ENCODE results near the gene HOXC12.

Gene HOXC12

GRCh38 chr12:53983950-53984572, 29.4 kb downstream of the HOXC12 start:
- DNase-seq (ENCODE audit: low read depth, low spot score), result no peak

GRCh38 chr12:53984901-53985691, 30.4 kb downstream of the HOXC12 start, which contains the start of gene HOXC10:
Gene HOXC10 (plus strand): TSS chr12:53985146. CDS start chr12:53985260, 114 bp downstream.
- DNase-seq (ENCODE audit: low read depth, low spot score), result no peak

- no peak for DNase-seq (ENCODE audit: low read depth, low spot score)
Observed at GRCh38 chr12:53985692-53985993, 30.9 kb downstream of the HOXC12 start.

- no peak for DNase-seq (ENCODE audit: low read depth, low spot score)
Observed at GRCh38 chr12:53985994-53986685, 31.4 kb downstream of the HOXC12 start.

DNA sequence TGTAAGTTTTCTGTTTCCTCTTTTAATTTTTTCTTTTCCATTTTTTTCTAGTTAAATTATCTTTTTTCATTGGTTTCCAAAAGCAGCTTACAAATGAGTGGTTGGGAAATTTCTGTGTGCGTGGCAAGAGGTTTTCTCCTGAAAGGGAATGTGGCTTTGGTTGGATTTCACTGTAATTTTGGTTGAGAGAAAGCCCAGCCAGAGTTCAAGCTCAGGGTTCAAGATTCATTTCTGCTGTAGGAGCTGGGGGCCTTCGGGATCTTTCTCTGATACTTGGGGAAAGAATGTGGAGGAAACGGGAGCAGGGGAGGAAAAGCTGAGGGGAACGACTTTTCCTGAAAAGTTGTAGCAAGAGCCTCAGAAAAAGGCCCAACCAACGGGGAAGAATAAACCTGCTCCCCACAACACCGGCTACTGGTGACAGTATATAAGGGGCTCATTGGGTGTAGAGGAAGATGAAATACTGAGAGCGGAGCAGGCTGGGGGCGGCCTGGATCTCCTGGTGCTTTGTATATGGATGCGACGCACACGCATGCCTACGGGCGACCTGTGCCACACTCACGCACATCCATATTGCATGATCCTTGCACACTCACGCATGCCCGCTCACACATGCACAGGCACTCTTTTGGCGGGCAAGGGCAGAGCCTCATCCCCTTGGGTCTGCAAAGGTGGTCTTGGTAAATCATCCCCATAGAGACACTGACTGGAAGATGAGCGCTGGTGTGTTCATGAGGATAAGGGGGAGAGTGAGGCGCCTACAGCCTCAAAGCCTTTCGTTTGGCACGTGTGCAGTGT, 32.2 kb downstream of the HOXC12 start:
- no peak for DNase-seq (ENCODE audit: low read depth, low spot score)

DNA sequence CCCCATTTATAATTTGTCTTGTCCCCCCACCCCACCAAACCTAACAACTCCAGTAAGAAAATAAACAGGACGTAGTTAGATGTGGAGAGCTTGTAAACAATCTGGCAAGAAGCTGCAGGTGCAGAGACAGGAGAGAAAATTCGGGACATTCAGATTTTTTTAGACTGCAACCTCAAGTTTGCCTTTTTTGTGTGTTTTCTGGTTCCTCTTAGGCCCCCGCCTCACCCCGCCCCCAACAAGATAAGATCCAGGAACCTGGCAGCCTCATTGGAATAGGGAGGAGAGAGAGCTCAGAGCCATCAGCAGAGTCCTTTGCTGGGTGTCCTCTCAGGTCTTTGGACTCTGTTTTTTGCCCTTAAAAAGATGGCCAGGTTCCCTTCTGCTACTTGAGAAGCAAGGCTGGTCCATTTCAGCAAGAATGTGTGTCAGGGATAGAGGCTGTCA, 33.1 kb downstream of the HOXC12 start:
- DNase-seq (ENCODE audit: low read depth, low spot score), result no peak

GRCh38 chr12:53988541-53989226, 34.0 kb downstream of the HOXC12 start:
- DNase-seq (ENCODE audit: low read depth, low spot score), result no peak

GRCh38 chr12:53989227-53990113, 34.8 kb downstream of the HOXC12 start:
- DNase-seq (ENCODE audit: low read depth, low spot score), result no peak

DNA sequence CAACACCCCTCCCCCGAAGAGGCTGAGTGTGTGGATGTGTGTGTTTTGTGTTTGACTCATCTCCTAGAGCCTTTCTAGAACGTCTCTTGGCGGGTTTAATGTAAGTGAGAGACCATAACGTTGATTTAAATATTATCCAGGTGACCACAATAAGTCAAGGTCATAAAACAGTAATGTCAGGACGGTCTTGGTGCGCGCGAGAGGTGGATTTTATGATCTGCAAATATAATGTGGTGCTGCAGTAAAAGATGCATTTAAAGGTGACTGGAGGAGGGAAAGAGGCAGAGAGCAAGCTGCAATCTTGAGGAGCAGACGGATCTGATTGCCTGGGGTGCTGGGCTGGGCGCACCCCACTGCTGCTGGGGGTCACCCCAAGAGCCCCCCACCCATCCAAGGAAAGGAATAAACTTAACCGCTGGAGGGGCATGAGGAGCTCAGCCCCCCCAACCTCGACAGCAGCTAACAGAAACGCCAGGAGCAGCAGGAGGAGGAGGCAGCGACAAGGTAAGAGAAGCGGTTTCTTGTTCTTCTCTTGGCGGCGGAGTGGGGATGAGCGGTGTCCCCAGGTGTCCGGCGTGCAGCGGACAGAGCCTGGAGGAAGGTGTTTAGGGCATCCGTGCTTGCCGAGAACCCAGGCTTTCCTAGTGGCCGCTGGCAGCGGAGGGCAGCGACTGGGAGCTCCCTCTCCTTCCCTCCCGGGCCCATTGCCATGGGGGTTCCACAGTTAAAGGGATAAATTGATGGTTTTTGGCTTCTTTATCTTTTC, 35.8 kb downstream of the HOXC12 start:
- DNase-seq (ENCODE audit: low read depth, low spot score), result no peak

- DNase-seq (ENCODE audit: low read depth, low spot score), result no peak
Observed at GRCh38 chr12:53991077-53991460, 36.4 kb downstream of the HOXC12 start.

- DNase-seq (ENCODE audit: low read depth, low spot score), result no peak
Observed at GRCh38 chr12:53992377-53992889, 37.7 kb downstream of the HOXC12 start.

DNA sequence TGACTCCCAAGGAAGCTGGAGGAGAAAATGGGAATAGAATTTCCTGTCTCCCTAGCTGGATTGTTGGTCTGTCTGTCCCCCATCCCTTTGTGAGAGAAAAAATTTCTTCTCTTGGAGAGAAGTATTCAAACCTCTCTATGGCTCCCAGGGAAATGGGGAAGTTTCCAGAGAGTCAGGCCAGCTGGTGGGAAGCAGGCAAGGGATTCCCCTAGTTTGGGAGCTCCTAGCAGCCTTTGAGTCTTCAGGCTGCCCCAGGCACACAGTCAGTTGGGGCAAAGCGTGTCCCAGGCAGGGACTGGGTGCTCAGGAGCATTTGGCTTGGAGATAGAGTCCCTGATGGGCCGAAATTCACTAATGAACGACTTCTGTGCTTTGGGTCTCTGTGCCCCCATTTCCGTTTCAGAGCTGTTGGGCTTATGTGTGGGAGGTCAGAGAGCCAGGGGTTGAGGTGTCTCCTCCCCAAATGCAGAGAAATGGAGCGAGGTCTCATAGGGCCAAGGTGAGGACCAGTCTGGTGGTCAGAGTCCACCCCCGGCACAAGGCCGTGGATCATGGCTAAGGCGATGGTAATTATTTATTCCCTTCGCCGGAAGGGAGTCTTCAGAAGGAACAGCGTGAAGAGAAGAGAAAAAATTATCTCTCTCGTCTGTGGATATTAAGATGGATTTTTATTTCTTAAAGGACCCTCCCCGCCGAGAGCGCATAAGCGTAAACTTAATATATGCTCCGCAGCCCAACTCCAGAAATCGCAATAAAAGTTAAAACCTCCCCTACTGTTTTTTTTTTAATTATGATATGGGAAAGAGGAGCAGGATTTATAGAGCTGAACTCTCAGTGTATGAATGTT, 38.7 kb downstream of the HOXC12 start:
- DNase-seq (ENCODE audit: low read depth, low spot score), result no peak

DNA sequence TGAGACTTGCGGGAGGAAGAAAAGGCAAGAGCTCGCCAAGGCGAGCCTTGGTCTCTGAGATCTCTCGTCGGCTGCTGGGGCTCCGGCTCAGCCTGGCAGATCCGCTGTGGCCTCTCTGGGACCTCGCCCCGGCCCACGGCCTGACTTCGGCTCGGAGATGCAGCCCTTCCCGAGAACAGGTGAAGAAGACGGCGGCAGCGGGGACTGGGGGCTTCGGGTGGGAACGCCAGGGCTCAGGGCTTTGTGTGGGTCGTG, 39.2 kb downstream of the HOXC12 start:
- no peak for DNase-seq (ENCODE audit: low read depth, low spot score)

GRCh38 chr12:53994264-53995001, 39.7 kb downstream of the HOXC12 start:
- DNase-seq (ENCODE audit: low read depth, low spot score), result no peak

DNA sequence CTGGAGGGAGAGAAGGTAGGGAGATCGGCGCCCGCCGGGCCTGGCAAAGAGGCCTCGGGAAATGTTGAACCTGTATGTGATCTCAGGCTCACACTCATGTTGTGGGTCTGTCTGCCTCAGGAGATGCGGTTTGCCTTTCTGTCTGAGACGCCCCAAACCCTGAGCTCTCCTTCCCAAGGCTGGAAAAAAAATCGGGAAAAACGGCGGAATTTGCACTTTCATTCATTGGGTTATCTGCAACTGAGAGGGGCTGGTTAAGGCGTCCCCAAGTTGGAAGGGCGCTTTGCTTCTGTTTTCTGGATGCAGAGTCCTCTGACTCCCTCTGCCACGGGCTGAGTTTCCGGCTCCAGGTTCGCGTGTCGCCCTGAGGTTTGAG, 40.3 kb downstream of the HOXC12 start:
- DNase-seq (ENCODE audit: low read depth, low spot score), result no peak

GRCh38 chr12:53995378-53996239, 40.9 kb downstream of the HOXC12 start:
- no peak for DNase-seq (ENCODE audit: low read depth, low spot score)

Data from iPS DF 19.7 (cell line).